ENCODE results near the gene ZEB2. TPM values are rescaled to one million over a fixed set of nuclear protein-coding genes. Genes with fewer than 3 reads are reported as not detected.
A peak's percentile ranks its signal among the peaks of the same experiment; 100 is the strongest.

ZEB2 gene
- total and polyA plus RNA-seq, 2 of the 13 experiments (the other 11 are each of a cell fraction or from before 2014, with no cell fraction given), result 0.07 TPM; not detected in 1

DNA sequence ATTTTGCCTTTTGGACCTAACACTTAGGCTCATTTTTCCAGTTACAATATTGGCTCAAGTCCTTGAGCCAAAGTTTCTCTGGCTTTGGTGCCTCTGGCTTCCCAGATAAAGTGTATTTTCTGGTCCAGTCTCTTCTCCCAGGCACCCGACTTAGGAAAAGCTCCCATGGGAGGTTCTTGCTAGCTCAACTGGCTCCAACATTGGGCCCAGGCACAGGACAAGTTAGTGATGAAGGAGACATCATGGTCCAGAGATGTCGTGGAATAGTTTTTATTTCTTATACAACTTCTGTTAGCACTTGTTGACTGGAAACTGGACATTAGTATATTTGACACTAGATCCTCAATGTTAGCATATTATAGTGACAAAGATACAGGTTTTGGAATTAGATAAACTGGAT is 8.2 kb upstream of the ZEB2 start:
- ATAC-seq (no peak), FAIRE-seq (no peak), DNase-seq (ENCODE audit: low spot score) (no peak)
- no TSS peak for BruUV-seq (replicated peaks)
- TF ChIP-seq CEBPB (IDR thresholded peaks at IDR 0.05; ENCODE audit: borderline replicate concordance, low read depth, low read length) (no peak), KDM5B (CRISPR knock-in tag; IDR thresholded peaks at IDR 0.05; ENCODE audit: borderline replicate concordance) (no peak), BORCS8-MEF2B (CRISPR knock-in tag; IDR thresholded peaks at IDR 0.05) (no peak), CENPX (CRISPR knock-in tag; IDR thresholded peaks at IDR 0.05) (no peak)
- TF ChIP-seq, protein P1, sequence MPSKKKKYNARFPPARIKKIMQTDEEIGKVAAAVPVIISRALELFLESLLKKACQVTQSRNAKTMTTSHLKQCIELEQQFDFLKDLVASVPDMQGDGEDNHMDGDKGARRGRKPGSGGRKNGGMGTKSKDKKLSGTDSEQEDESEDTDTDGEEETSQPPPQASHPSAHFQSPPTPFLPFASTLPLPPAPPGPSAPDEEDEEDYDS (CRISPR knock-in tag; IDR thresholded peaks at IDR 0.05), result no peak
- CTCF ChIA-PET (ENCODE audit: low intra/inter-chr PET ratio, low total read pairs), result no interaction called here
- Histone ChIP-seq H3K9ac (ENCODE audit: insufficient read depth, low read depth, low read length) (no peak overlapping the region), H3K36me3 (replicated peaks in 1 of 2; ENCODE audit: control insufficient read depth in 1 of 2, insufficient read depth in 2 of 2, low read length in 2 of 2) (no peaks in the 10 kb centered on the region), H3K27ac (ENCODE audit: extremely low read length, insufficient read depth, low read length) (no peak overlapping the region), H3K79me2 (ENCODE audit: insufficient read depth, low read length) (no peaks in the 10 kb centered on the region), H3K4me3 (replicated peaks in 1 of 3; ENCODE audit: insufficient read depth in 1 of 3, low read depth in 2 of 3, low read length in 3 of 3) (no peak overlapping the region), H3K9me3 (ENCODE audit: low read length) (no peaks in the 10 kb centered on the region), H2AFZ (ENCODE audit: low read length) (no peak overlapping the region), H3K27me3 (ENCODE audit: control insufficient read depth in 1 of 2, insufficient read depth in 2 of 2, low read length in 2 of 2) (peaks cover 0 to 35% of the 10 kb centered on the region in 2 experiments; a peak in 4 of 5 replicates), H4K20me1 (ENCODE audit: insufficient read depth, low read length) (no peaks in the 10 kb centered on the region), H3K4me2 (ENCODE audit: low read depth, low read length) (no peak overlapping the region), H3K4me1 (ENCODE audit: insufficient read depth, low read length) (no peaks in the 10 kb centered on the region)
- intact Hi-C loops (cut with micrococcal nuclease; ENCODE audit: unreplicated experiment), result no loop called here
- POLR2A ChIA-PET, result no interaction called here
- in situ Hi-C loops (cut with HindIII; ENCODE audit: extremely low pct_ligation_motif_present, low pct_unique_long_range_greater_than_20kb), result no loop called here
- 0% methylated on average over 2 of the region's 2 CpGs for WGBS (ENCODE audit: low lambda C conversion rate)

DNA sequence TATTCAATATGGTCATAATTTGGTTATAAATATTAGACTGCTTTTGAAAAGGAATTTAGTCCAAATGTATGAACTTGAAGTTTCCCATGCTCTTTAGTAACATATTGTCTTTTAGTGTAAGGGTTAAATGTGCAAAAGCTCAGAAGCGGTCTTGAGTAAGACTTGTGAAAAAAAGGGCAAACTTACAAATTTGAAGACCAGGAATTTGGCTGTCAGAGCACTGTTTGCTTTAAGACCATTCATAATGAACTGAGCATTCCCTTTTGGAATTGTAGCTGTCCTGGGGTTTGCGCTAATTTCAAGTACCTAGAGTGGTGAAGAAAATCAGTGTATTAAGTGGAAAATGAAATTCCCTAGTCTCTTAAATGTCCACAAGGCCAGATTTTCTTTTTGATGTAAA is 6.9 kb upstream of the ZEB2 start:
- Histone ChIP-seq H2AFZ (ENCODE audit: low read length) (no peak overlapping the region), H3K4me2 (ENCODE audit: low read depth, low read length) (no peak overlapping the region), H3K4me1 (ENCODE audit: insufficient read depth, low read length) (no peaks in the 10 kb centered on the region), H3K9ac (ENCODE audit: insufficient read depth, low read depth, low read length) (no peak overlapping the region), H3K9me3 (ENCODE audit: low read length) (no peaks in the 10 kb centered on the region), H3K36me3 (replicated peaks in 1 of 2; ENCODE audit: control insufficient read depth in 1 of 2, insufficient read depth in 2 of 2, low read length in 2 of 2) (no peaks in the 10 kb centered on the region), H3K4me3 (replicated peaks in 1 of 3; ENCODE audit: insufficient read depth in 1 of 3, low read depth in 2 of 3, low read length in 3 of 3) (no peak overlapping the region), H3K79me2 (ENCODE audit: insufficient read depth, low read length) (no peaks in the 10 kb centered on the region), H4K20me1 (ENCODE audit: insufficient read depth, low read length) (no peaks in the 10 kb centered on the region), H3K27me3 (ENCODE audit: control insufficient read depth in 1 of 2, insufficient read depth in 2 of 2, low read length in 2 of 2) (peaks cover 2 to 33% of the 10 kb centered on the region in 2 experiments), H3K27ac (ENCODE audit: extremely low read length, insufficient read depth, low read length) (no peak overlapping the region)
- ChIA-PET CTCF (ENCODE audit: low intra/inter-chr PET ratio, low total read pairs) (no interaction called here), POLR2A (no interaction called here)
- intact Hi-C loops (cut with micrococcal nuclease; ENCODE audit: unreplicated experiment) (no loop called here), in situ Hi-C loops (cut with HindIII; ENCODE audit: extremely low pct_ligation_motif_present, low pct_unique_long_range_greater_than_20kb) (no loop called here)
- FAIRE-seq, result peak; percentile 28
- no peak for ATAC-seq
- WGBS (ENCODE audit: low lambda C conversion rate), result 19% methylated on average over 2 of the region's 2 CpGs
- no peak for DNase-seq (ENCODE audit: low spot score)
- no TSS peak for BruUV-seq (replicated peaks)
- TF ChIP-seq HNRNPL (IDR thresholded peaks at IDR 0.05; ENCODE audit: low read depth, low read length) (no peak), KLF13 (CRISPR knock-in tag; IDR thresholded peaks at IDR 0.05) (no peak), RBM39 (IDR thresholded peaks at IDR 0.05; ENCODE audit: low read depth, low read length, poor library complexity, severe bottlenecking) (no peak), ZFY (CRISPR knock-in tag; IDR thresholded peaks at IDR 0.05) (no peak), ETV6 (CRISPR knock-in tag; conservative IDR thresholded peaks at IDR 0.05) (no peak), ZNF207 (IDR thresholded peaks at IDR 0.05; ENCODE audit: borderline replicate concordance) (no peak), ZNF776 (CRISPR knock-in tag; IDR thresholded peaks at IDR 0.05) (no peak), AGO1 (IDR thresholded peaks at IDR 0.05; ENCODE audit: low read depth, low read length, poor library complexity, severe bottlenecking) (no peak)
- TF ChIP-seq, protein P2, sequence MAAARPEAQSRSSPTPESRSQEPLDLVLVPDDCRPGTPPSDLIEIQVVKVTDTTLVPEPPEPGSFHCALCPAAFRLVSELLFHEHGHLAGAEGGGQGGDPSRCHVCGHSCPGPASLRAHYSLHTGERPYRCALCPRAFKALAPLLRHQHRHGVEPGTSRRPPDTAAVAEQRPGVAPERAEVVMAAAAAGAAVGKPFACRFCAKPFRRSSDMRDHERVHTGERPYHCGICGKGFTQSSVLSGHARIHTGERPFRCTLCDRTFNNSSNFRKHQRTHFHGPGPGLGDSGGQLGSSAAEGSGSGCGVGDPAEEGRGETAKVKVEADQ (CRISPR knock-in tag; IDR thresholded peaks at IDR 0.05; ENCODE audit: borderline replicate concordance), result no peak
- TF ChIP-seq, protein P3, sequence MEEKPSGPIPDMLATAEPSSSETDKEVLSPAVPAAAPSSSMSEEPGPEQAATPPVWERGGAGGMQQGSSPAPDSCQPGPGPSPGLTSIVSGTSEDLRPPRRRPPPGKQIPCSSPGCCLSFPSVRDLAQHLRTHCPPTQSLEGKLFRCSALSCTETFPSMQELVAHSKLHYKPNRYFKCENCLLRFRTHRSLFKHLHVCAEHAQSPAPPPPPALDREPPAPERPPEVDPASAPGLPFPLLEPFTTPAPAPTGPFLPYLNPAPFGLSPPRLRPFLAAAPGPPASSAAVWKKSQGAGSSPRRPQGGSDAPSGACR (CRISPR knock-in tag; IDR thresholded peaks at IDR 0.05), result no peak

All from HepG2 (cell line).